CD4-positive, alpha-beta T cell treated with Interleukin-17A for 1 hour (primary cell): Measurements from ENCODE around the gene ERICH6.

Source experiments
- DNase-seq: peaks from one replicate; pipeline ENCODE4 v3.0.0-alpha.2; 2020

The ERICH6 gene

GRCh38 chr3:150703756-150704344, at the start of gene ERICH6:
ERICH6 (minus strand) TSS chr3:150703920; CDS start chr3:150703898, 22 bp downstream.
- peak; percentile 87 for DNase-seq

- no peak for DNase-seq
These were observed 48.1 kb upstream of the ERICH6 start for GRCh38 chr3:150751781-150752263.

- DNase-seq: no peak
These were observed 45.5 kb upstream of the ERICH6 start for GRCh38 chr3:150749255-150749654.

GRCh38 chr3:150748684-150749047, 44.9 kb upstream of the ERICH6 start:
- DNase-seq: no peak

- no peak for DNase-seq
These were observed 44.4 kb upstream of the ERICH6 start for GRCh38 chr3:150747886-150748683.

GRCh38 chr3:150746791-150747590, 43.3 kb upstream of the ERICH6 start:
- DNase-seq: no peak

GRCh38 chr3:150745832-150746231, 42.1 kb upstream of the ERICH6 start:
- no peak for DNase-seq

GRCh38 chr3:150744919-150745211, 41.1 kb upstream of the ERICH6 start:
- DNase-seq: no peak

GRCh38 chr3:150744041-150744918, 40.6 kb upstream of the ERICH6 start:
- no peak for DNase-seq

- DNase-seq: no peak
These were observed 39.8 kb upstream of the ERICH6 start for GRCh38 chr3:150743508-150743907.

GRCh38 chr3:150742679-150743078, 39.0 kb upstream of the ERICH6 start:
- DNase-seq: no peak

- DNase-seq: no peak
These were observed 38.4 kb upstream of the ERICH6 start for GRCh38 chr3:150742141-150742523.

- no peak for DNase-seq
These were observed 37.9 kb upstream of the ERICH6 start for GRCh38 chr3:150741497-150742140.

GRCh38 chr3:150740733-150741496, 37.2 kb upstream of the ERICH6 start:
- no peak for DNase-seq

GRCh38 chr3:150739877-150740645, 36.3 kb upstream of the ERICH6 start:
- DNase-seq: peak; percentile 20

GRCh38 chr3:150739200-150739863, 35.6 kb upstream of the ERICH6 start:
- no peak for DNase-seq

GRCh38 chr3:150738688-150739087, 35.0 kb upstream of the ERICH6 start:
- DNase-seq: no peak

GRCh38 chr3:150737874-150738679, 34.4 kb upstream of the ERICH6 start:
- DNase-seq: no peak
